HepG2 (cell line): Measurements from ENCODE around the gene MRPS35. TPM values are rescaled to one million over a fixed set of nuclear protein-coding genes. Genes with fewer than 3 reads are reported as not detected.

ENCODE experiments used
- ATAC-seq: fragments of 200-7000 bp; cut with Tn5 transposase; 3 replicates; pipeline ENCODE4 v1.9.1; 2020; ENCODE audit warnings: mild to moderate bottlenecking, moderate library complexity
- BruUV-seq: library from RNA; stranded (reverse); fragments of 400-500 nt; replicated peaks from 2 replicates; lab custom pipeline; 2021; lab: Mats Ljungman, UMichigan
- CTCF ChIA-PET: fragments of 300-600 bp; formaldehyde crosslinking; extraction: SDS; loops from one replicate; lab custom pipeline; 2021; ENCODE audit warnings: low total read pairs, inconsistent platforms, low intra/inter-chr PET ratio; lab: Yijun Ruan, JAX
- POLR2A ChIA-PET: fragments of 350-600 bp; sonication (Branson Sonifier 250); formaldehyde crosslinking; loops from one replicate; lab custom pipeline; 2020; ENCODE audit warnings: antibody characterized with exemption, inconsistent platforms; lab: Yijun Ruan, JAX
- DNase-seq: peaks from one replicate; pipeline ENCODE4 v3.0.0-alpha.2; 2015; ENCODE audit warnings: low spot score
- FAIRE-seq: peaks from 3 replicates; lab custom pipeline; 2011; peaks lifted over from hg19 to GRCh38; lab: Jason Lieb, UNC
- H2AFZ ChIP-seq: one replicate; pipeline ENCODE4 v1.6.1; 2011; ENCODE audit warnings: low read length, inconsistent platforms
- H3K27ac ChIP-seq: fragments of 300-600 bp; 3 replicates; pipeline ENCODE4 v1.8.0; 2011; ENCODE audit warnings: mixed run types, mild to moderate bottlenecking, mixed read lengths, low read length, inconsistent platforms; ENCODE audit not compliant: insufficient read depth; ENCODE audit errors: extremely low read length
- H3K27me3 ChIP-seq, 2 experiments: fragments of 200-600 bp in 1 of 2; 2 replicates in 1 of 2; 3 replicates in 1 of 2; pipeline versions ENCODE4 v1.6.0 to v1.8.0; 2011; ENCODE audit warnings: low read length in 2 of 2, mild to moderate bottlenecking in 2 of 2, moderate library complexity in 2 of 2, inconsistent platforms in 1 of 2; ENCODE audit not compliant: insufficient read depth in 2 of 2, control insufficient read depth in 1 of 2
- H3K36me3 ChIP-seq, 2 experiments: fragments of 200-600 bp in 1 of 2; replicated peaks in 1 of 2; 2 replicates in 1 of 2; 3 replicates in 1 of 2; pipeline versions ENCODE4 v1.5.1 to v1.8.0; 2011; ENCODE audit warnings: low read length in 2 of 2, inconsistent platforms in 1 of 2; ENCODE audit not compliant: insufficient read depth in 2 of 2, control insufficient read depth in 1 of 2
- H3K4me1 ChIP-seq: 2 replicates; pipeline ENCODE4 v1.5.1; 2012; ENCODE audit warnings: low read length, inconsistent platforms; ENCODE audit not compliant: insufficient read depth
- H3K4me2 ChIP-seq: 2 replicates; pipeline ENCODE4 v1.6.0; 2011; ENCODE audit warnings: low read depth, low read length, inconsistent platforms
- H3K4me3 ChIP-seq, 3 experiments: fragments of 200-600 bp in 1 of 3; sonication (generic), shearing (Covaris generic) in 1 of 3; replicated peaks in 1 of 3; 2 replicates each; pipeline ENCODE4 v1.5.1; 2011 to 2016; ENCODE audit warnings: low read length in 3 of 3, inconsistent platforms in 2 of 3, low read depth in 2 of 3, mild to moderate bottlenecking in 2 of 3, control low read depth in 1 of 3, mixed read lengths in 1 of 3; ENCODE audit not compliant: insufficient read depth in 1 of 3
- H3K79me2 ChIP-seq: one replicate; pipeline ENCODE4 v1.6.1; 2011; ENCODE audit warnings: low read length, inconsistent platforms; ENCODE audit not compliant: insufficient read depth
- H3K9ac ChIP-seq: 2 replicates; pipeline ENCODE4 v1.6.0; 2011; ENCODE audit warnings: mild to moderate bottlenecking, low read depth, low read length, inconsistent platforms; ENCODE audit not compliant: insufficient read depth
- H3K9me3 ChIP-seq: 2 replicates; pipeline ENCODE4 v1.5.1; 2012; ENCODE audit warnings: mild to moderate bottlenecking, low read length
- H4K20me1 ChIP-seq: 2 replicates; pipeline ENCODE4 v1.6.0; 2011; ENCODE audit warnings: inconsistent platforms, mild to moderate bottlenecking, low read length, moderate library complexity; ENCODE audit not compliant: insufficient read depth
- CREB3 ChIP-seq: sonication (generic); formaldehyde crosslinking; IDR thresholded peaks from 2 replicates; pipeline ENCODE4 v1.5.0; 2020; ENCODE audit warnings: missing genetic modification reagents
- HIC2 ChIP-seq: sonication (generic); formaldehyde crosslinking; IDR thresholded peaks from 2 replicates; pipeline ENCODE4 v1.9.0; 2022; ENCODE audit warnings: low read depth, missing genetic modification reagents
- HOXA3 ChIP-seq: sonication (generic); formaldehyde crosslinking; IDR thresholded peaks from 2 replicates; pipeline ENCODE4 v1.5.0; 2020; ENCODE audit warnings: missing genetic modification reagents
- IRF9 ChIP-seq: sonication (generic); formaldehyde crosslinking; IDR thresholded peaks from 2 replicates; pipeline ENCODE4 v1.8.0; 2022; ENCODE audit warnings: missing genetic modification reagents, mild to moderate bottlenecking, borderline replicate concordance
- RBM39 ChIP-seq: fragments of 200-400 bp; formaldehyde crosslinking; IDR thresholded peaks from one replicate; pipeline ENCODE4 v1.6.1; 2018; ENCODE audit warnings: antibody characterized with exemption, mild to moderate bottlenecking, low read depth, low read length; ENCODE audit not compliant: poor library complexity, severe bottlenecking
- TEAD3 ChIP-seq: optimal IDR thresholded peaks from 2 replicates; pipeline ENCODE3; 2016; ENCODE audit warnings: borderline replicate concordance
- ZBTB34 ChIP-seq: sonication (generic); formaldehyde crosslinking; IDR thresholded peaks from 2 replicates; pipeline ENCODE4 v1.8.0; 2022; ENCODE audit warnings: mild to moderate bottlenecking, missing genetic modification reagents
- ZFP91 ChIP-seq: sonication (generic); formaldehyde crosslinking; IDR thresholded peaks from 2 replicates; pipeline ENCODE4 v1.9.0; 2022; ENCODE audit warnings: missing genetic modification reagents, mild to moderate bottlenecking, borderline replicate concordance
- ZMYM4 ChIP-seq: sonication (generic); formaldehyde crosslinking; IDR thresholded peaks from 2 replicates; pipeline ENCODE4 v1.8.1; 2023; ENCODE audit warnings: mild to moderate bottlenecking, missing genetic modification reagents
- ZNF230 ChIP-seq: sonication (generic); formaldehyde crosslinking; IDR thresholded peaks from 2 replicates; pipeline ENCODE4 v1.4.0; 2020; ENCODE audit warnings: mild to moderate bottlenecking, missing genetic modification reagents
- ZNF441 ChIP-seq: sonication (generic); formaldehyde crosslinking; IDR thresholded peaks from 2 replicates; pipeline ENCODE4 v1.7.0; 2021; ENCODE audit warnings: missing genetic modification reagents, borderline replicate concordance
- WGBS: methylation state at CpG from one replicate; pipeline ENCODE4 v1.1.6; 2017; ENCODE audit warnings: low lambda C conversion rate; 5-methylcytosine and 5-hydroxymethylcytosine counted together
- in situ Hi-C: cut with HindIII; loops from 2 replicates; pipeline ENCODE4 v1.10.0; 2017; ENCODE audit warnings: low pct_unique_long_range_greater_than_20kb; ENCODE audit not compliant: extremely low pct_ligation_motif_present
- intact Hi-C: fragments of 100-400 bp; cut with micrococcal nuclease; formaldehyde crosslinking; loops from one replicate; pipeline ENCODE4 v1.10.0; 2022; ENCODE audit not compliant: unreplicated experiment
- polyA plus RNA-seq, 8 experiments: library from polyadenylated mRNA; depleted of rRNA in 3 of 8; stranded (reverse) in 7 of 8; unstranded in 1 of 8; fragments of >200 nt; fragmentation: Illumina TruSeq in 4 of 8; extraction: Trizol in 4 of 8; gene quantifications; 2 replicates each; pipeline versions ENCODE4 v1.2.1 to v1.2.3, GENCODE V29; 2011 to 2016; ENCODE audit warnings: low read depth in 4 of 8, missing spikeins in 1 of 8, mixed read lengths in 1 of 8; ENCODE audit not compliant: insufficient read depth in 1 of 8
- total RNA-seq, 5 experiments: library from RNA; depleted of rRNA; stranded (reverse); fragments of >200 nt; fragmentation: Illumina TruSeq; extraction: Trizol; gene quantifications; 2 replicates each; pipeline ENCODE4 v1.2.3, GENCODE V29; 2016; ENCODE audit warnings: low read depth in 1 of 5

Gene MRPS35
- total and polyA plus RNA-seq, 2 of the 13 experiments (the other 11 are each of a cell fraction or from before 2014, with no cell fraction given): 63.4 to 104 TPM

GRCh38 chr12:27705263-27705662, 5.4 kb upstream of the MRPS35 start:
- Histone ChIP-seq H3K4me2 (peak overlapping the region; percentile 88), H3K4me1 (peaks cover 34% of the 10 kb centered on the region), H2AFZ (no peak overlapping the region), H3K79me2 (no peaks in the 10 kb centered on the region), H3K27ac (no peak overlapping the region), H3K27me3 (0 out of 5 replicates have a peak, but pooled peaks cover 0 to 3% of the 10 kb centered on the region in 2 experiments), H3K9me3 (no peaks in the 10 kb centered on the region), H3K36me3 (no peaks in the 10 kb centered on the region), H3K4me3 (peak overlapping the region in 2 of 3 experiments; percentile 17 to 67; a peak in 2 of 6 replicates), H4K20me1 (no peaks in the 10 kb centered on the region), H3K9ac (peak overlapping the region; percentile 41; the same call in 1 of the 2 replicates)
- in situ Hi-C loops: no loop called here
- ATAC-seq: peak; percentile 97
- intact Hi-C loops: loop anchor here (10.0 kb wide), 2 partner anchors 150 to 180 kb away; partner anchors contain the start of gene PPFIBP1
- peak; percentile 88 for DNase-seq
- POLR2A ChIA-PET: interaction anchor here (1.6 to 2.2 kb wide), 2 partner anchors 8 to 181 kb away, joined by 3 to 14 read pairs; partner anchors contain the start of genes PPFIBP1 and REP15
- CTCF ChIA-PET: interaction anchor here (1.6 kb wide), 1 partner anchor 27 kb away, joined by 4 read pairs; no protein-coding TSS in a partner anchor
- peak; percentile 79 for FAIRE-seq
- BruUV-seq: no TSS peak
- WGBS: 0% methylated on average over 4 of the region's 8 CpGs
- TF ChIP-seq HIC2 (CRISPR knock-in tag): 0 out of 2 replicates have a peak, but pooled peaks have one; percentile 34
- TF ChIP-seq ZNF441 (CRISPR knock-in tag): 0 out of 2 replicates have a peak, but pooled peaks have one; percentile 35
- no peak for TF ChIP-seq CREB3 (CRISPR knock-in tag)
- peak; percentile 41 for TF ChIP-seq RBM39
- TF ChIP-seq ZFP91 (CRISPR knock-in tag): peak; percentile 71; the same call in 1 of the 2 replicates
- TF ChIP-seq ZMYM4 (CRISPR knock-in tag): peak; percentile 91
- no peak for TF ChIP-seq ZNF230
- TF ChIP-seq TEAD3: peak; percentile 58
- peak; percentile 32; the same call in 1 of the 2 replicates for TF ChIP-seq HOXA3 (CRISPR knock-in tag)
- TF ChIP-seq IRF9 (CRISPR knock-in tag): no peak
- no peak for TF ChIP-seq ZBTB34
